Glutamatergic neuron (in vitro differentiated cells): ENCODE data around the gene ACACB. TPM values are rescaled to one million over a fixed set of nuclear protein-coding genes. Genes with fewer than 3 reads are reported as not detected.
A peak's percentile ranks its signal among the peaks of the same experiment; 100 is the strongest.

Experiments
- DNase-seq: peaks from one replicate; pipeline ENCODE4 v3.0.0; 2022
- H3K27ac Mint-ChIP-seq: one replicate; pipeline ENCODE4 v1.8.0; 2020; ENCODE audit warnings: mild to moderate bottlenecking, mixed read lengths, inconsistent platforms; ENCODE audit not compliant: unreplicated experiment
- H3K27me3 Mint-ChIP-seq: one replicate; pipeline ENCODE4 v1.8.0; 2020; ENCODE audit warnings: mild to moderate bottlenecking, moderate library complexity, mixed read lengths, inconsistent platforms; ENCODE audit not compliant: unreplicated experiment
- H3K36me3 Mint-ChIP-seq: one replicate; pipeline ENCODE4 v1.8.0; 2020; ENCODE audit warnings: mild to moderate bottlenecking, mixed read lengths, inconsistent platforms; ENCODE audit not compliant: unreplicated experiment
- H3K4me1 Mint-ChIP-seq: one replicate; pipeline ENCODE4 v1.8.0; 2020; ENCODE audit warnings: mild to moderate bottlenecking, low read depth, mixed read lengths, inconsistent platforms; ENCODE audit not compliant: unreplicated experiment
- H3K4me3 Mint-ChIP-seq: one replicate; pipeline ENCODE4 v1.8.0; 2020; ENCODE audit warnings: mild to moderate bottlenecking, mixed read lengths, inconsistent platforms; ENCODE audit not compliant: unreplicated experiment
- H3K9me3 Mint-ChIP-seq: one replicate; pipeline ENCODE4 v1.8.0; 2020; ENCODE audit warnings: mild to moderate bottlenecking, moderate library complexity, mixed read lengths, inconsistent platforms; ENCODE audit not compliant: unreplicated experiment
- total RNA-seq: library from RNA; stranded (reverse); fragmentation: NEBNext Ultra II Directional; extraction: Animal tissue kit (Norgen Biotek cat#: 25700); gene quantifications from one replicate; pipeline ENCODE4 v1.2.1, GENCODE V29; 2021; ENCODE audit not compliant: unreplicated experiment
- TF ChIP-seq, protein P1 (sequence below): fragments of 200-600 bp; sonication (generic); IDR thresholded peaks from one replicate; pipeline ENCODE4 v1.5.0; 2021; ENCODE audit not compliant: partially characterized antibody, unreplicated experiment

Gene ACACB
- total RNA-seq, 1 donor from 2014 or later: 3.8 TPM

DNA sequence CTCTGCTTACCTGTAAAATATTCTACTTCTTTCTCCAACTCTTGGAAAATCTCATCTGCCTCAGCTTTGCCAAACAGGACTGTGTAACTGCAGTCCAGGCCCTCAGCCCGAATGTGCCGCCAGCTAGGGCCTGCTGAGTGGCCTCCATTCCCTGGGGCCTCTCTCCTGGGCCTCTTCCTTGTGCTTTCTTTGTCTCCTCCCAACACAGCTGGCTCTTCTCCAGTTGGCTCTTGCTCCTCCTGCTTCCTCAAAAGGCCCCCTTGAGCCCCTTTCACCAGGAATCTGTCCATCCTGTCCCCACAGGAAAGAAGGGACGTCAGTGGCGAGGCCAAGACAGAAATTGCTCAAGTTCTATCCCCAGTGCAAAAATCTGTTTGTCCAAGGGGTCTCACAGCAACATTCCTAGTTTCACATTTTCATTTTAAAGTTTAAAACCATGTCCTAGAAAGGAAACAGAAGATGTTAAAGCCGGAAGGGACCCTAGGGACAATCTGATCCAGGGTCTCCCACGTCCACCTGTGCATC is 23.8 kb upstream of the ACACB start:
- H3K27ac Mint-ChIP-seq: no peak overlapping the region
- H3K27me3 Mint-ChIP-seq: peaks cover 2% of the 10 kb centered on the region
- TF ChIP-seq, protein P1, sequence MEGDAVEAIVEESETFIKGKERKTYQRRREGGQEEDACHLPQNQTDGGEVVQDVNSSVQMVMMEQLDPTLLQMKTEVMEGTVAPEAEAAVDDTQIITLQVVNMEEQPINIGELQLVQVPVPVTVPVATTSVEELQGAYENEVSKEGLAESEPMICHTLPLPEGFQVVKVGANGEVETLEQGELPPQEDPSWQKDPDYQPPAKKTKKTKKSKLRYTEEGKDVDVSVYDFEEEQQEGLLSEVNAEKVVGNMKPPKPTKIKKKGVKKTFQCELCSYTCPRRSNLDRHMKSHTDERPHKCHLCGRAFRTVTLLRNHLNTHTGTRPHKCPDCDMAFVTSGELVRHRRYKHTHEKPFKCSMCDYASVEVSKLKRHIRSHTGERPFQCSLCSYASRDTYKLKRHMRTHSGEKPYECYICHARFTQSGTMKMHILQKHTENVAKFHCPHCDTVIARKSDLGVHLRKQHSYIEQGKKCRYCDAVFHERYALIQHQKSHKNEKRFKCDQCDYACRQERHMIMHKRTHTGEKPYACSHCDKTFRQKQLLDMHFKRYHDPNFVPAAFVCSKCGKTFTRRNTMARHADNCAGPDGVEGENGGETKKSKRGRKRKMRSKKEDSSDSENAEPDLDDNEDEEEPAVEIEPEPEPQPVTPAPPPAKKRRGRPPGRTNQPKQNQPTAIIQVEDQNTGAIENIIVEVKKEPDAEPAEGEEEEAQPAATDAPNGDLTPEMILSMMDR: no peak
- no peak for DNase-seq
- peaks cover 6% of the 10 kb centered on the region for H3K4me1 Mint-ChIP-seq
- H3K4me3 Mint-ChIP-seq: peak overlapping the region; percentile 84
- H3K36me3 Mint-ChIP-seq: no peaks in the 10 kb centered on the region
- H3K9me3 Mint-ChIP-seq: peaks cover 5% of the 10 kb centered on the region

GRCh38 chr12:109093022-109093918 is 23.1 kb upstream of the ACACB start, which contains the start of gene ALKBH2:
ALKBH2 (minus strand) TSS chr12:109093472; CDS start chr12:109092786, 686 bp downstream.
- Mint-ChIP-seq H3K9me3 (peaks cover 5% of the 10 kb centered on the region), H3K36me3 (no peaks in the 10 kb centered on the region), H3K27ac (no peak within 1 kb of the TSS), H3K4me3 (peak within 1 kb of the TSS; percentile 84), H3K4me1 (peaks cover 6% of the 10 kb centered on the region), H3K27me3 (peaks cover 2% of the 10 kb centered on the region)
- DNase-seq: peak; percentile 94
- TF ChIP-seq, protein P1: peak; percentile 92

- peak overlapping the region; percentile 98 for H3K4me3 Mint-ChIP-seq
- peaks cover 2% of the 10 kb centered on the region for H3K27me3 Mint-ChIP-seq
- DNase-seq: no peak
- H3K27ac Mint-ChIP-seq: no peak overlapping the region
- H3K36me3 Mint-ChIP-seq: no peaks in the 10 kb centered on the region
- TF ChIP-seq, protein P1: no peak
- peaks cover 23% of the 10 kb centered on the region for H3K4me1 Mint-ChIP-seq
- H3K9me3 Mint-ChIP-seq: peaks cover 5% of the 10 kb centered on the region
Observed at GRCh38 chr12:109097140-109097434, 19.3 kb upstream of the ACACB start.

- H3K27me3 Mint-ChIP-seq: peaks cover 2% of the 10 kb centered on the region
- H3K27ac Mint-ChIP-seq: peak within 1 kb of the TSS; percentile 94
- H3K36me3 Mint-ChIP-seq: no peaks in the 10 kb centered on the region
- TF ChIP-seq, protein P1: no peak
- peak; percentile 99 for DNase-seq
- H3K4me1 Mint-ChIP-seq: peaks cover 22% of the 10 kb centered on the region
- peaks cover 5% of the 10 kb centered on the region for H3K9me3 Mint-ChIP-seq
- H3K4me3 Mint-ChIP-seq: peak within 1 kb of the TSS; percentile 98
Observed at GRCh38 chr12:109097435-109098182, 18.8 kb upstream of the ACACB start, which contains the start of gene UNG. UNG (plus strand) TSS chr12:109097597; CDS start chr12:109097680, 83 bp downstream.
